HL-60/S4 (cell line): ENCODE results near the gene BTBD10.

Experiments
- in situ Hi-C: fragments of 300-500 bp; cut with MboI; formaldehyde crosslinking; loops from 2 replicates; pipeline ENCODE4 v1.14.3; 2022; ENCODE audit warnings: low sequenced_read_pairs

Gene BTBD10

GRCh38 chr11:13462901-13463778, at the start of gene BTBD10:
TSS of gene BTBD10 (minus strand) at chr11:13463222. CDS start at chr11:13445124, 18,098 bp downstream.
- in situ Hi-C loops, result no loop called here

- in situ Hi-C loops, result no loop called here
Measured at GRCh38 chr11:13503393-13503792, 40.4 kb upstream of the BTBD10 start.

GRCh38 chr11:13502492-13502891, 39.5 kb upstream of the BTBD10 start:
- in situ Hi-C loops, result no loop called here

- in situ Hi-C loops, result no loop called here
Measured at GRCh38 chr11:13495929-13496328, 32.9 kb upstream of the BTBD10 start, which contains the start of gene PTH. TSS of gene PTH (minus strand) at chr11:13495997. CDS start at chr11:13492855, 3,142 bp downstream.

GRCh38 chr11:13494051-13494450, 31.0 kb upstream of the BTBD10 start:
- in situ Hi-C loops, result no loop called here

- in situ Hi-C loops, result no loop called here
Measured at GRCh38 chr11:13487661-13488030, 24.6 kb upstream of the BTBD10 start.

GRCh38 chr11:13486926-13487660, 24.1 kb upstream of the BTBD10 start:
- in situ Hi-C loops, result no loop called here

GRCh38 chr11:13480198-13480597, 17.2 kb upstream of the BTBD10 start:
- in situ Hi-C loops, result no loop called here

GRCh38 chr11:13479688-13480087, 16.7 kb upstream of the BTBD10 start:
- in situ Hi-C loops, result no loop called here

- in situ Hi-C loops, result no loop called here
Measured at GRCh38 chr11:13475091-13475490, 12.1 kb upstream of the BTBD10 start.

GRCh38 chr11:13473013-13473722, 10.1 kb upstream of the BTBD10 start:
- in situ Hi-C loops, result no loop called here

GRCh38 chr11:13468750-13469149, 5.7 kb upstream of the BTBD10 start:
- in situ Hi-C loops, result no loop called here

GRCh38 chr11:13465909-13466371, 2.9 kb upstream of the BTBD10 start:
- in situ Hi-C loops, result no loop called here

GRCh38 chr11:13463779-13464290, 813 bp upstream of the BTBD10 start:
- in situ Hi-C loops, result no loop called here

- in situ Hi-C loops, result no loop called here
Measured at GRCh38 chr11:13462311-13462900, 616 bp downstream of the BTBD10 start.

- in situ Hi-C loops, result no loop called here
Measured at GRCh38 chr11:13461291-13461690, 1.7 kb downstream of the BTBD10 start.

GRCh38 chr11:13450832-13451397, 12.1 kb downstream of the BTBD10 start:
- in situ Hi-C loops, result no loop called here

GRCh38 chr11:13449522-13449921, 13.5 kb downstream of the BTBD10 start:
- in situ Hi-C loops, result no loop called here

GRCh38 chr11:13448876-13449275, 14.1 kb downstream of the BTBD10 start:
- in situ Hi-C loops, result no loop called here

- in situ Hi-C loops, result no loop called here
Measured at GRCh38 chr11:13446444-13446843, 16.6 kb downstream of the BTBD10 start.
